ENCODE measurements around the gene SUGCT.

SUGCT gene

DNA sequence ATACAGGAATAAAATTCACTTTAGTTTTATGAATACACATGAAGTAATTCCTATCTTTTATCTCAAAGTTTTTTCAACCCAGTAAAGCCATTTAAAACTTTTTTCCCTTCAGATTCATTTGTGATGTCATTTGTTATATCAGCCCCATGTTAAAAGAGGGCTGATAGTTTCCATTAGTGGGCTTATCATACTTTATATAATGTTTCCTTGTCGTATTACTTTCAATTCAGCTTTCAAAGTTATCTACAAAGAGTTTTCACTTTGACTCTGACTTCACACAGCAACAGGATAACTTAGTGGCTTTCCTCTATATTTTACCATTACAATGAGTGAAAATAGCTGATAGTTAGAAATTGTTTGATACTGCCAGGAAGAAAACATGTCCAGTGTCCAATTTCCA is 484.8 kb downstream of the SUGCT start:
- Histone ChIP-seq H2AK5ac (ENCODE audit: low read length) (no peak overlapping the region), H3K79me1 (ENCODE audit: low read length) (peaks cover 2% of the 10 kb centered on the region), H2BK120ac (ENCODE audit: insufficient read depth, low read length, poor library complexity) (no peak overlapping the region), H3K14ac (ENCODE audit: low read length) (no peak overlapping the region), H3K27me3 (ENCODE audit: insufficient read depth, low read length) (no peaks in the 10 kb centered on the region), H3K4me3 (ENCODE audit: low read depth, low read length) (no peak overlapping the region), H2BK12ac (ENCODE audit: low read length) (no peak overlapping the region), H3K79me2 (ENCODE audit: control insufficient read depth, insufficient read depth, low read length, poor library complexity) (no peaks in the 10 kb centered on the region), H3K4me2 (ENCODE audit: low read length) (no peak overlapping the region), H3K27ac (ENCODE audit: low read depth, low read length) (no peak overlapping the region), H3K9me3 (ENCODE audit: insufficient read depth, low read depth, low read length) (no peaks in the 10 kb centered on the region), H3K4me1 (ENCODE audit: control insufficient read depth in 1 of 2, insufficient read depth in 2 of 2, low read length in 2 of 2) (peaks cover 1 to 2% of the 10 kb centered on the region in 2 experiments), H3K18ac (ENCODE audit: low read length) (no peak overlapping the region), H3K23ac (ENCODE audit: low read length) (no peak overlapping the region), H2AFZ (ENCODE audit: insufficient read depth, low read length, poor library complexity) (no peak overlapping the region), H3K9ac (ENCODE audit: low read length) (no peak overlapping the region), H3K4ac (ENCODE audit: low read depth, low read length) (no peak overlapping the region), H2BK5ac (ENCODE audit: low read depth, low read length, poor library complexity) (no peak overlapping the region), H4K91ac (ENCODE audit: low read depth, low read length) (no peak overlapping the region), H3K36me3 (ENCODE audit: control insufficient read depth in 1 of 2, insufficient read depth in 2 of 2, low read length in 2 of 2) (no peaks in the 10 kb centered on the region), H4K8ac (ENCODE audit: low read depth, low read length) (no peak overlapping the region), H4K12ac (ENCODE audit: low read depth, low read length) (no peak overlapping the region)
- no CpG with 5 or more reads among the region's 1 CpG for WGBS (ENCODE audit: extremely low coverage, insufficient coverage, insufficient read length)
- no peak for DNase-seq

DNA sequence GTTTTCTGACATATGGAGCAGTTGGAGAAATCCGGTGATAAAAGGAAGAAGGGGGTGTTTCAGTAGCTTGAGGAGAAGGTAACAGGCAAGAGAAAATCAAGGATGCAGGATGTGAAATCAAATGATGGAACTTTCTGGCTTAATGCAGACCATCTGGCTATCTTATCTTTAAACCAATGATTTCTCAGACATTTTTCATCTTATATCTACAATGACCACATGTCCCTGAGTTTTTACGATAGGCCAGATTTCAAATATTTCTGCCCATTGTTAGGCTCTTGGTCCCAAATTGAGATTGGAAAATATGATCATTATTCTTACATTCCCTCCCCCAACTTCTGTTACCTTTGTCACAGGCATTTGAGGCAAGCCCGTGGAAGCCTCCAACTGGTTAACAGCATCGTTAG is 486.8 kb downstream of the SUGCT start:
- H4K91ac ChIP-seq (ENCODE audit: low read depth, low read length), result no peak overlapping the region
- H3K14ac ChIP-seq (ENCODE audit: low read length), result no peak overlapping the region
- peaks cover 2 to 5% of the 10 kb centered on the region in 2 experiments for H3K4me1 ChIP-seq (ENCODE audit: control insufficient read depth in 1 of 2, insufficient read depth in 2 of 2, low read length in 2 of 2)
- no peak overlapping the region for H2AFZ ChIP-seq (ENCODE audit: insufficient read depth, low read length, poor library complexity)
- WGBS (ENCODE audit: extremely low coverage, insufficient coverage, insufficient read length), result no CpG with 5 or more reads among the region's 4 CpGs
- no peak overlapping the region for H3K9ac ChIP-seq (ENCODE audit: low read length)
- no peak overlapping the region for H3K4me3 ChIP-seq (ENCODE audit: low read depth, low read length)
- H3K18ac ChIP-seq (ENCODE audit: low read length), result no peak overlapping the region
- no peaks in the 10 kb centered on the region for H3K36me3 ChIP-seq (ENCODE audit: control insufficient read depth in 1 of 2, insufficient read depth in 2 of 2, low read length in 2 of 2)
- no peak overlapping the region for H2BK120ac ChIP-seq (ENCODE audit: insufficient read depth, low read length, poor library complexity)
- no peak overlapping the region for H3K27ac ChIP-seq (ENCODE audit: low read depth, low read length)
- H4K8ac ChIP-seq (ENCODE audit: low read depth, low read length), result no peak overlapping the region
- peaks cover 2% of the 10 kb centered on the region for H3K79me1 ChIP-seq (ENCODE audit: low read length)
- H4K12ac ChIP-seq (ENCODE audit: low read depth, low read length), result no peak overlapping the region
- H3K4ac ChIP-seq (ENCODE audit: low read depth, low read length), result no peak overlapping the region
- no peaks in the 10 kb centered on the region for H3K27me3 ChIP-seq (ENCODE audit: insufficient read depth, low read length)
- no peak for DNase-seq
- no peak overlapping the region for H2BK12ac ChIP-seq (ENCODE audit: low read length)
- H3K4me2 ChIP-seq (ENCODE audit: low read length), result no peak overlapping the region
- H2BK5ac ChIP-seq (ENCODE audit: low read depth, low read length, poor library complexity), result no peak overlapping the region
- no peaks in the 10 kb centered on the region for H3K9me3 ChIP-seq (ENCODE audit: insufficient read depth, low read depth, low read length)
- no peak overlapping the region for H3K23ac ChIP-seq (ENCODE audit: low read length)
- H3K79me2 ChIP-seq (ENCODE audit: control insufficient read depth, insufficient read depth, low read length, poor library complexity), result no peaks in the 10 kb centered on the region
- H2AK5ac ChIP-seq (ENCODE audit: low read length), result no peak overlapping the region

DNA sequence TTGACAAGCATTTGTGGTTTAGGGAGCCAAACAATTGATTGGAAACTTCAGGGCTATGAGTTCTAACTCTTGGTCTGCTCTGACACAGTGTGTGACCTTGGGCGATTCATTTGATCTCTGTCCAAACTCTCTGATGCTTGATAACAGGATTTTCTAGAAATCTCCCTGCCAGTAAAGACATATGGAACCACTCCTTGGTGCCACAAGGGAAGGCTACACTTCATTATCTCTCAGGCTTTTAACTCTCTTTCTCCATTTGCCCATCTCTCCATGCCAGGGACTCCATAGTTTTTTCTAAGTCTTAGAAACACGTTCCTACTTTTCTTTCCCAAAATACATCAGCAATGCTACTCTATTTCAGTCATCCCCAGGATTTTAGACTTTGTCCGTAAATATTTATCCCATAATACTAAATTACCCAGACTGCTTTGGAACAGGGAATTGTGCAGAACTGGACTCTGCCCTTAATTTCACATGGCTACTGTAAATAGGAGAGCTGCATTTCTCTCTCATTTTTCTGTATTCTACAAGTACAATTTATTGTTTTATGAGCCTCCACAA is 488.2 kb downstream of the SUGCT start:
- Histone ChIP-seq H2BK5ac (ENCODE audit: low read depth, low read length, poor library complexity) (no peak overlapping the region), H3K9me3 (ENCODE audit: insufficient read depth, low read depth, low read length) (no peaks in the 10 kb centered on the region), H2AK5ac (ENCODE audit: low read length) (no peak overlapping the region), H3K27me3 (ENCODE audit: insufficient read depth, low read length) (no peaks in the 10 kb centered on the region), H4K91ac (ENCODE audit: low read depth, low read length) (no peak overlapping the region), H3K4me3 (ENCODE audit: low read depth, low read length) (no peak overlapping the region), H3K23ac (ENCODE audit: low read length) (no peak overlapping the region), H3K9ac (ENCODE audit: low read length) (no peak overlapping the region), H3K18ac (ENCODE audit: low read length) (no peak overlapping the region), H3K79me2 (ENCODE audit: control insufficient read depth, insufficient read depth, low read length, poor library complexity) (no peaks in the 10 kb centered on the region), H2BK12ac (ENCODE audit: low read length) (no peak overlapping the region), H3K27ac (ENCODE audit: low read depth, low read length) (no peak overlapping the region), H2BK120ac (ENCODE audit: insufficient read depth, low read length, poor library complexity) (no peak overlapping the region), H3K4me1 (ENCODE audit: control insufficient read depth in 1 of 2, insufficient read depth in 2 of 2, low read length in 2 of 2) (peaks cover 2 to 5% of the 10 kb centered on the region in 2 experiments), H2AFZ (ENCODE audit: insufficient read depth, low read length, poor library complexity) (no peak overlapping the region), H3K4me2 (ENCODE audit: low read length) (no peak overlapping the region), H3K14ac (ENCODE audit: low read length) (no peak overlapping the region), H3K36me3 (ENCODE audit: control insufficient read depth in 1 of 2, insufficient read depth in 2 of 2, low read length in 2 of 2) (no peaks in the 10 kb centered on the region), H4K8ac (ENCODE audit: low read depth, low read length) (no peak overlapping the region), H3K79me1 (ENCODE audit: low read length) (peaks cover 2% of the 10 kb centered on the region), H4K12ac (ENCODE audit: low read depth, low read length) (no peak overlapping the region), H3K4ac (ENCODE audit: low read depth, low read length) (no peak overlapping the region)
- DNase-seq, result no peak
- WGBS (ENCODE audit: extremely low coverage, insufficient coverage, insufficient read length), result no CpG with 5 or more reads among the region's 3 CpGs

DNA sequence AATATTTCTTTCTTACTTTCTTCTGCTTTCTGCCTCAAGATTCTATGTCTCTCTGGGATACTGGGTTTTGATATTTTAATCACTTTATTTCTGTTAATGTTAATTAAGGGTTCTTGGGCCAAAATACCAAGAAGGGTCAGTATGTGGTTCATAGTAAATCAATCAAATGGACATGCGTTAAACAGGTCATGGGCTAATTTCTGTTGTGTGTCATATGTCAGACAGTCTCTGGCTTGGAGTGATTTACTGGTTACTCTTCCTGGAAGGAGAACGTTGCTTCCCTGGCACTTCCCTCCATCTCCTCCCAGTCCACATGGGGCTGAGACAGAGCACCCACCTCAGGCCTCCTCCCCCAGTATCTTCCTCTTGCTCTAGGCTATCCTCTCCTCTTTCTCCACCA is 489.1 kb downstream of the SUGCT start:
- Histone ChIP-seq H4K12ac (ENCODE audit: low read depth, low read length) (no peak overlapping the region), H2AK5ac (ENCODE audit: low read length) (no peak overlapping the region), H4K91ac (ENCODE audit: low read depth, low read length) (no peak overlapping the region), H3K4ac (ENCODE audit: low read depth, low read length) (no peak overlapping the region), H3K18ac (ENCODE audit: low read length) (no peak overlapping the region), H3K14ac (ENCODE audit: low read length) (no peak overlapping the region), H3K9me3 (ENCODE audit: insufficient read depth, low read depth, low read length) (no peaks in the 10 kb centered on the region), H3K4me3 (ENCODE audit: low read depth, low read length) (no peak overlapping the region), H3K79me2 (ENCODE audit: control insufficient read depth, insufficient read depth, low read length, poor library complexity) (no peaks in the 10 kb centered on the region), H3K4me1 (ENCODE audit: control insufficient read depth in 1 of 2, insufficient read depth in 2 of 2, low read length in 2 of 2) (peaks cover 2 to 5% of the 10 kb centered on the region in 2 experiments), H2BK12ac (ENCODE audit: low read length) (no peak overlapping the region), H3K4me2 (ENCODE audit: low read length) (no peak overlapping the region), H3K23ac (ENCODE audit: low read length) (no peak overlapping the region), H3K79me1 (ENCODE audit: low read length) (peaks cover 2% of the 10 kb centered on the region), H3K36me3 (ENCODE audit: control insufficient read depth in 1 of 2, insufficient read depth in 2 of 2, low read length in 2 of 2) (no peaks in the 10 kb centered on the region), H3K27ac (ENCODE audit: low read depth, low read length) (no peak overlapping the region), H2BK120ac (ENCODE audit: insufficient read depth, low read length, poor library complexity) (no peak overlapping the region), H2AFZ (ENCODE audit: insufficient read depth, low read length, poor library complexity) (no peak overlapping the region), H3K9ac (ENCODE audit: low read length) (no peak overlapping the region), H4K8ac (ENCODE audit: low read depth, low read length) (no peak overlapping the region), H2BK5ac (ENCODE audit: low read depth, low read length, poor library complexity) (no peak overlapping the region), H3K27me3 (ENCODE audit: insufficient read depth, low read length) (no peaks in the 10 kb centered on the region)
- WGBS (ENCODE audit: extremely low coverage, insufficient coverage, insufficient read length), result no CpG with 5 or more reads among the region's 2 CpGs
- no peak for DNase-seq

Data from trophoblast cell (in vitro differentiated cells and primary cell).